Thoracic aorta (tissue), 2 donors: ENCODE measurements around the gene NT5C1A. TPM values are rescaled to one million over a fixed set of nuclear protein-coding genes. Genes with fewer than 3 reads are reported as not detected.

Experiments used
- ATAC-seq: fragments of 150-250 bp; one replicate; pipeline ENCODE4 v1.8.0; 2017; ENCODE audit warnings: low read depth; ENCODE audit not compliant: insufficient number of reproducible peaks, low FRiP score
- DNase-seq: peaks from one replicate; pipeline ENCODE4 v3.0.0-alpha.2; 2020; ENCODE audit warnings: low spot score
- H3K27ac ChIP-seq, 2 donors: fragments of 200-600 bp; sonication (generic); 1 replicate in 1 of 2; 2 replicates in 1 of 2; pipeline ENCODE4 v1.5.1; 2016; ENCODE audit warnings: mild to moderate bottlenecking in 2 of 2, moderate library complexity in 2 of 2
- H3K27me3 ChIP-seq: fragments of 200-600 bp; sonication (generic); replicated peaks from 2 replicates; pipeline ENCODE4 v1.6.0; 2016; ENCODE audit warnings: mild to moderate bottlenecking; ENCODE audit not compliant: insufficient read depth
- H3K36me3 ChIP-seq: fragments of 200-600 bp; sonication (generic); one replicate; pipeline ENCODE4 v1.5.1; 2016
- H3K4me1 ChIP-seq, 2 donors: fragments of 200-600 bp; sonication (generic); 1 replicate in 1 of 2; 2 replicates in 1 of 2; pipeline versions ENCODE4 v1.5.1 to v1.6.0; 2016; ENCODE audit warnings: low read depth in 2 of 2, mild to moderate bottlenecking in 1 of 2; ENCODE audit not compliant: control insufficient read depth in 1 of 2
- H3K4me3 ChIP-seq: fragments of 200-600 bp; sonication (generic); 2 replicates; pipeline ENCODE4 v1.5.1; 2016; ENCODE audit warnings: mild to moderate bottlenecking
- H3K9me3 ChIP-seq: fragments of 200-600 bp; sonication (generic); 2 replicates; pipeline ENCODE4 v1.5.1; 2016
- total RNA-seq, 2 donors: library from RNA; depleted of rRNA; stranded (reverse); fragments of >200 nt; gene quantifications; one replicate each; pipeline versions ENCODE4 v1.1.0 to v1.2.3, GENCODE V29; 2016
- TF ChIP-seq, protein P1 (sequence below): fragments of 200-600 bp; sonication (generic); IDR thresholded peaks from one replicate; pipeline ENCODE4 v1.5.1; 2019; ENCODE audit warnings: antibody characterized with exemption

The NT5C1A gene
- total RNA-seq, 2 donors from 2014 or later = 2.8 TPM; not detected in 1

DNA sequence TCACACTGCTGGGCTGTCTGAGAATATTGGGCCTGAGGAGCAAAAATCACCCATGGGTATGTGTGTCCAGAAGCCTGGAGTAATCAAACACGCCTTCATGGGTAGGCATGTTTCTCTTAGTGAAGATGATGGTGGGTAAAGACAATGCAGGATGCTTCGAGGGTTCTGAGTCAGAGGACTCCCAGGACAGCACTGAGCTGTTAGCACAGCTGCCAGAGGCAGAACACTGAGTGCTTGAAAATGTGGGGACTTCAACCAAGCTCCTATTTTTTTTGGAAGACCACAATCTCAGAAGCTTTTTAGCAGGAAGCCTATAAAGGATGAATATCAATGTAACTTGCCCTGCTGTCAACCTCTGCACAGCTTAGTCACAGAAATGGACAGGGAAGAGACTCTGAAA lies 7.9 kb upstream of the NT5C1A start:
- Histone ChIP-seq H3K4me1 (no peaks in the 10 kb centered on the region), H3K36me3 (no peaks in the 10 kb centered on the region), H3K9me3 (no peaks in the 10 kb centered on the region), H3K27me3 (no peaks in the 10 kb centered on the region), H3K4me3 (no peak overlapping the region), H3K27ac (no peak overlapping the region)
- ATAC-seq (no peak), DNase-seq (no peak)
- TF ChIP-seq, protein P1, sequence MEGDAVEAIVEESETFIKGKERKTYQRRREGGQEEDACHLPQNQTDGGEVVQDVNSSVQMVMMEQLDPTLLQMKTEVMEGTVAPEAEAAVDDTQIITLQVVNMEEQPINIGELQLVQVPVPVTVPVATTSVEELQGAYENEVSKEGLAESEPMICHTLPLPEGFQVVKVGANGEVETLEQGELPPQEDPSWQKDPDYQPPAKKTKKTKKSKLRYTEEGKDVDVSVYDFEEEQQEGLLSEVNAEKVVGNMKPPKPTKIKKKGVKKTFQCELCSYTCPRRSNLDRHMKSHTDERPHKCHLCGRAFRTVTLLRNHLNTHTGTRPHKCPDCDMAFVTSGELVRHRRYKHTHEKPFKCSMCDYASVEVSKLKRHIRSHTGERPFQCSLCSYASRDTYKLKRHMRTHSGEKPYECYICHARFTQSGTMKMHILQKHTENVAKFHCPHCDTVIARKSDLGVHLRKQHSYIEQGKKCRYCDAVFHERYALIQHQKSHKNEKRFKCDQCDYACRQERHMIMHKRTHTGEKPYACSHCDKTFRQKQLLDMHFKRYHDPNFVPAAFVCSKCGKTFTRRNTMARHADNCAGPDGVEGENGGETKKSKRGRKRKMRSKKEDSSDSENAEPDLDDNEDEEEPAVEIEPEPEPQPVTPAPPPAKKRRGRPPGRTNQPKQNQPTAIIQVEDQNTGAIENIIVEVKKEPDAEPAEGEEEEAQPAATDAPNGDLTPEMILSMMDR = no peak

DNA sequence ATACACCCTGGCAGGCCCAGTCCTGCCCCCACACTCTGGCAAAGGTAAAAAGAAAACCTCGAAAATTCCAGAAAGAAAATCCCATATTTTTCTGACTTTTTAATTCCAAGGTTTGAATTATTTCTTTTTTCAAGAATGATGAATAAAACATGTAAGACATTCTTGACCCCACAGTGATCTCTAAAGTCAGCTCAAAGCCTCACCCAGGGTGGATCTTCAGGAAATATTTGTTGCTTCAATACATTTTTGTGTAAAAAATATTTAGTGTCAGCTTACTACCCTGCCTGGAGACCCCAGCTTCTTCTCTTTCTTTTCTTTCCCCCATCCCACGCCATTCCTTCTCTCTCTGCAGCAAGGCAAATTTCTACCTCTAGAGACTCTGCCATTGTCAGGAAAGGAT lies 7.0 kb upstream of the NT5C1A start:
- H3K9me3 ChIP-seq = no peaks in the 10 kb centered on the region
- ATAC-seq (no peak), DNase-seq (no peak)
- H3K4me1 ChIP-seq = no peaks in the 10 kb centered on the region
- no peak overlapping the region for H3K4me3 ChIP-seq
- TF ChIP-seq, protein P1 = no peak
- H3K27ac ChIP-seq = no peak overlapping the region
- H3K36me3 ChIP-seq = no peaks in the 10 kb centered on the region
- no peaks in the 10 kb centered on the region for H3K27me3 ChIP-seq

DNA sequence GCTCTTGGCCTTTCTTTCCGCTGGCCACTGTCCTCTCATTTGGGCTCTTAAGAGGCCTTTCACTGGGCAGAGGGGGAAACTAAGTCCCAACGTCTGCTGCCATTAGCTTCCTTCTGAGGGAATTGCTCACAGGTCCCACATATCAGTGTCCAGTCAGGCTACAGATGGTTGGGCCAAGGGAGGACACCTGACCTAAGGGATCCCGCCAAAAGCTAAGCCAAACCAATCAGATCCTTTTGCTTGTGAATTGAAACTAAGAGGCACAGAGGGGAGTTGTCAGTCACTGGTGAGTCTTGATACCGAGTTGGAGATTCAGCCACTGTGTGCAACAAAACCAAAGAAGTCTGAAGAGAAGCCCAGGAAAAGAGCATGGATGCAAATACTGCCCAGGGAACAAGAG lies 5.7 kb upstream of the NT5C1A start:
- DNase-seq (no peak), ATAC-seq (no peak)
- TF ChIP-seq, protein P1 = no peak
- Histone ChIP-seq H3K36me3 (no peaks in the 10 kb centered on the region), H3K4me1 (peaks cover 0 to under 1% of the 10 kb centered on the region in 2 donors), H3K27ac (no peak overlapping the region), H3K27me3 (no peaks in the 10 kb centered on the region), H3K4me3 (no peak overlapping the region), H3K9me3 (no peaks in the 10 kb centered on the region)

DNA sequence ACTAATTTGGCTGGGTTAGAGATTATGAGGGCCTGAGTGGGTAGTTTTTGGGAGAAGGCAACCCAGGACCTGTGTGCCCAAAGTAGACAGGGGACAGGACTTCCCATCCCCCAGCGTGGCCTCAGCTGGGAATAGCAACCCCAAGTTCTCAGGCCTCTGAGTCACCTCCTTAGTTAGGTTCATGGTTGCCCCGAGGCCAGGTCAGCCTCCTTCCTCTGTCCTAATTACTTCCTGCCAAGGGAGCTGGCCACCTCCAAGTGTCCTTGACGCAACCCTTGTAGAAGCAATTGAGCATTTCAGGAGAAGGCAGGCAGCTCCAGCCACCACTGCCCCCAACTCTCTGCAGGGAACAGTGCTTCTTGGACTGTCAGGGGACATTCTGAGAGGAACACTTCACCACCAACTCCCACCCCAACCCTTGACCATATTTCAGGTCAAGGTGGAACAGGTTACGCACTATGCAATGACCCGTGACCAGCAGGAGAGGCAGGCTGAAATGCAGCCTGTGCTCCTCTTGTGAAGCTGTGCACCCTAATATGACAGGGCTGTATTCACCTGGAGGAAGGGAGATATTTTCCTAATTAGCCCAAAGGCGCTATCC lies 5.1 kb upstream of the NT5C1A start:
- DNase-seq (no peak), ATAC-seq (no peak)

DNA sequence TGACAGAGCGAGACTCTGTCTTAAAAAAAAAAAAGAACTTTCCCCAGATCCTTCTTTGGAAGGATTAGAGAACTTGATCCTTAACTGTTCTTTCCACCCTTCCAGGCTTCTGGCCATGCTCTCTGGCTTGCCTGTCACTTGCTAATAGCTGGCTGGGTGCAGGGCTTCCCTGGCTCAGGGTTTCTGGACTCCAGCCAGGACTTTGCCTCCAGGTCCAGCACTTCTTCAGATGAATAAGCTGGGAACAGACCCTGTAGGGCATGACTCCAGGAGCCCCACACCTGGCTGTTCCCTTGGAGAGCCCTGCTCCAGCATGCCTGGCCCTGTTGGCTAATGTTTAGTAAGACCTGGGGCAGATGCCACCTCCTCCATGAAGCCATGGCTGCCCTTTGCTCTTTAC lies 3.3 kb upstream of the NT5C1A start:
- H3K27me3 ChIP-seq = no peaks in the 10 kb centered on the region
- H3K4me1 ChIP-seq = peaks cover 4 to 23% of the 10 kb centered on the region in 2 donors
- ATAC-seq = no peak
- no peak overlapping the region for H3K4me3 ChIP-seq
- no peak overlapping the region for H3K27ac ChIP-seq
- TF ChIP-seq, protein P1 = no peak
- no peaks in the 10 kb centered on the region for H3K36me3 ChIP-seq
- no peak for DNase-seq
- H3K9me3 ChIP-seq = no peaks in the 10 kb centered on the region

More for the DNA sequence above, 5.1 kb upstream of the NT5C1A start:
- peaks cover 0 to 6% of the 10 kb centered on the region in 2 donors for H3K4me1 ChIP-seq
- TF ChIP-seq, protein P1 = no peak
- no peaks in the 10 kb centered on the region for H3K9me3 ChIP-seq
- H3K27me3 ChIP-seq = no peaks in the 10 kb centered on the region
- no peaks in the 10 kb centered on the region for H3K36me3 ChIP-seq
- H3K27ac ChIP-seq = no peak overlapping the region
- no peak overlapping the region for H3K4me3 ChIP-seq
